ENCODE results near the gene CCL7.

CCL7 gene

DNA sequence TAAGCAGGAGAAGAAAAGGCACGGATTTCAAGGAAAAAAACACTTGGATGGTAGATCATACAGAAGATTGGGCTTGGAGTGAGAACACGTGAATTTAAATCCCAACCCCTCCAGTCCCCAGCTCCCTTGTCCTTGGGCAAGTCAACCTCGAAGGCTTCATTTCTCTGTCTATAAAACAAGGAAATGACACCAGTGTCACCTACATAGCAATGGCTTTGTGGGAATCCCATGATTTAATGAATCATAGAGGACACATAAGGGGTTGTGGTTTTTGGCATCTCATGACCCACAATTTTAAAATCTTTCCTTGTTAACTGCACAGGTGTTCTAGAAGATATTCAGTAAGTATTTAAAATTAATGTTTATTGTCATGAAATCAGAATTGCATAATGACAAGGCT, 23.1 kb upstream of the CCL7 start:
- no peak for DNase-seq (ENCODE audit: low read depth)

DNA sequence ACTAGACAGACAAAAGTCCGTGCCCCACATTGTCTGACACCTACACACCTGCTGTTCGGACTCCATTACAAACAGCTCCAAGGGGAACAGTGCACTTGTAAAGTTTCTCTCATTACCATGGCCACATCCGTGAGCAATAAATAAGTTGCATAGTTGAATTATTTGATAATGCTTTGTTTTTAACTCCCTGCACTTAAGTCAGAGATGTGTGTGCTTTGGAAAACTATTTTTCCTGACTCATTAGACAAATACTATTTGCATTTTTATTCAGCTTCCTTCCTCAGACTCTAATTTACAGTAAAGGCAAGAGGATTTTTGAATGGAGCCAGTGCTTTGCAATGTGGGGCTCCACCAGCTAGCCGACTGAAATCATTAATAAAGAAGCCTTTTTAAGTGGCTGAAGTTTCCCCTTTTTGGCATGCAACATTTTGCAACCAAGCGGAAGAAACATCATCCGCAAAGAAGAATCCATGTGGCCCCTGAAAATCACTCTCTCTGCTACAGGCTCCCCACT, 21.5 kb upstream of the CCL7 start:
- no peak for DNase-seq (ENCODE audit: low read depth)

DNA sequence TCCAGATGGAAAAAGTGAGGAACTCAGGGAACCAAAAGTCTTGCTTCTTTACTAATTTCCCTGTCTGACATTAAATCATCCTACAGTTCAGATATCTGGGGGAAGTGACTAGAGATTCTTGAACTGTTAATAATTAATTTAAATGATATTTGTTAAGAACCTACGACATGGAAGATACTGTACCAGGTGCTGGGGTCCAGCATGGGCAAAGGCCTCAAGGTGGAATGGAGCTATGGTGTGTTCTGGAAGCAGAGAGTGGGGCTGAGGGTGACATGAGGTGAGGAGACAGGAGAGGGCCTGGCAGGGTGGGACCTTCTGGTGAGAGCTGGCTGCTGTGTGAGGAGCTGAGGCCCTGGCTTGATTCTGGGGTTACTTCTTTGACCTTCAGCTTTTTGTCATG, 21.0 kb upstream of the CCL7 start:
- DNase-seq (ENCODE audit: low read depth), result no peak

DNA sequence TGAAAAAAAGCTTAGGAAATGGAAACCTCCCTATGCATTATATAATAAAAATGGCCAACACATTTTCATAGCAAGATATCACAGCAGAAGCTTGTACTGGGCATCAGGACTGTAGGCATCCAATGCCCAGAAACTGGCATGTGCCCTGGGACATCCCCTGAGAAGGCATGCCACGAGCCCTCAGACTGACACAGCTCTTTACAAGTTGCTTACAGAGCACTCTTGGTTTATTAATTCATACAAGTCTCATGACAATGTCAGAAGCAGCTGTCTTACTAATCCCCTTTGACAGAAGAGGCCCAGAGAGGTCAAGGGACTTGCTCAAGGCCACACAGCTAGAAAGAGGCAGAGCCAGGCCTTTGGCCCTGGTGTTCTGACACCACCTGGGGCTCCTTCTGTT, 20.5 kb upstream of the CCL7 start:
- DNase-seq (ENCODE audit: low read depth), result no peak

DNA sequence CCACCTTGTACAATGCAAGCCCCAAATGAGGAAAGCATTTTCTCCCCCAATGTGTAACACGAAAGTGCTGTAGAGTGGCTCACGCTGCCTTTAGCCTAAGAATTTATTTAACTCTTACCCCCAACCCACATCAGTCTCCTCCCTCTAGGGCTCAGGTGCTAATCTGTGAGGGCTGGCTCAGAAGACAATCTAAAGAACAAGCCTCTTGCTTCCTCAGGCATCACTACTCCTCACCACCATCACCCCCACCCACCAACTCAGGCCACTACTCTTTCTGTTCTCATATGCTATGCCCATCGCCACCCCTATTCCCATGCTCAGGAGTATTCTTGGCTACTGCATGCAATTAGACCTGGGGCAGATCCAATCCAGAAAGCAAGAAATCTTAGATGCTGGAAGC, 18.8 kb upstream of the CCL7 start:
- no peak for DNase-seq (ENCODE audit: low read depth)

DNA sequence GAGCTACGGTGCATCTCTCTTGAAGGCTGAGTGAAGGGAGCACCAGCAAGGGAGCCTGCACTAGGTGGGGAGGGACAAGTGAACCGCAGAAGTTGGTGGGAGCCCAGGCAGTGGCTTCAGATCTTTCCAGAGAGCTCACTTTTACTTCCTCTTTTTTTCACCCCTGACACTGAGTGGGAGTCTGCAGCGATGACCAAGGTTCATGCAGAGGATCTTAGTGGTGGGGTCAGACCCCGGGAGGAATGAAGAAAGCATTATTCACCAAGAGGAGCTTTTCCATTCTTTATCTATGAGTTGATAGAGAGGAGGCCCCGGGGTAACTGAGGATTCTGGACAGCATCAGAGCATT, 18.0 kb upstream of the CCL7 start:
- no peak for DNase-seq (ENCODE audit: low read depth)

DNA sequence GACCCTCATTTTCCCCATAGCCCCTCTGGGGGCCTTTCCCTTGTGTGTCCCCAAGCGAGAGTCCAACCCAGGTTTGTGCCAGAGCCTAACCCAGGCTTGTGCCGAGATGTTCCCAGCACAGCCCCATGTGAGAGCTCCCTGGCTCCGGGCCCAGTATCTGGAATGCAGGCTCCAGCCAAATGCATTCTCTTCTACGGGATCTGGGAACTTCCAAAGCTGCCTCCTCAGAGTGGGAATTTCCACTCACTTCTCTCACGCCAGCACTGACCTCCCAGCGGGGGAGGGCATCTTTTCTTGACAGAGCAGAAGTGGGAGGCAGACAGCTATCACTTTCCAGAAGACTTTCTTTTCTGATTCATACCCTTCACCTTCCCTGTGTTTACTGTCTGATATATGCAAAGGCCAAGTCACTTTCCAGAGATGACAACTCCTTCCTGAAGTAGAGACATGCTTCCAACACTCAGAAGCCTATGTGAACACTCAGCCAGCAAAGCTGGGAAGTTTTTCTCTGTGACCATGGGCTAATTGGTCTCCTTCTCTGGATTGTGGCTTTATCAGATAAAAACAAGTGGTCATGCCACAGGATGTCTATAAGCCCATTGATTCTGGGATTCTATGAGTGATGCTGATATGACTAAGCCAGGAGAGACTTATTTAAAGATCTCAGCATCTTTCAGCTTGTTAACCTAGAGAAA, 17.4 kb upstream of the CCL7 start:
- DNase-seq (ENCODE audit: low read depth), result no peak

DNA sequence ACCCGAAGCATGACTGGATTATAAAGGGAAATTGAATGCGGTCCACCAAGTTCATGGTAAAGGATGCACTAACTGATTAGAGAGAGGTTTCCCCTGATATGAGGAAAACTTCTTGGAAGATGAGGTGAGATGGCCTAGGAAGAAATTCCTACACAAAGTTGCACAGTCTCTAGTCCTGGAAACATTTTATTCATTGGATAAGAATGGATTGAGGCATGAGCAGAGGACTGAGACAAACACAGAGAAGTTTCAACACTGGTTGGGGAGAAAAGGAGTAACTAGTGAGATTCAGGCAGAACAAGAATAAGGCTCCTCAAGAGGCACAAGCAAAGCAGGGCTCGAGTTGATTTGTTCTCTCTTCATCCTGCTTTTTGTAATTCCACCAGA, 16.9 kb upstream of the CCL7 start:
- DNase-seq (ENCODE audit: low read depth), result no peak

DNA sequence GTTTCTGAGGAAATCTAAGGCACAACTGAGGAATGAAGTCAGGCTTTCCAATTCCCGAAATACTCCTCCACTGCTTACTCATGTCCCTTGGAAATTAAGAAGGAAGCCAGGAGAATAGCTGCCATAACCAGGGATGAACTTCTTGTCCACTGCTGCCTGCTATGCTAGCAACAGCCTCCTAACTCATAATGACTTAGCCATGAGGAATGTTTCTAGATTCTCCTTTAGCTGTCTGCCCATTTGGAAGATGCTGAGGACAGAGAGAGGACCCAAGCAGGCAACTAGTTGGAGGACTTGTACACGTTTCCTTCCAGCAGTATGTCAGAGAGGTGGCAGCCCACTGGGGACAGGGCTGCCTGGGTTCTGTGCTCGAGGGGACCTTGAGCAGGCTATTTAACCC, 15.9 kb upstream of the CCL7 start:
- no peak for DNase-seq (ENCODE audit: low read depth)

DNA sequence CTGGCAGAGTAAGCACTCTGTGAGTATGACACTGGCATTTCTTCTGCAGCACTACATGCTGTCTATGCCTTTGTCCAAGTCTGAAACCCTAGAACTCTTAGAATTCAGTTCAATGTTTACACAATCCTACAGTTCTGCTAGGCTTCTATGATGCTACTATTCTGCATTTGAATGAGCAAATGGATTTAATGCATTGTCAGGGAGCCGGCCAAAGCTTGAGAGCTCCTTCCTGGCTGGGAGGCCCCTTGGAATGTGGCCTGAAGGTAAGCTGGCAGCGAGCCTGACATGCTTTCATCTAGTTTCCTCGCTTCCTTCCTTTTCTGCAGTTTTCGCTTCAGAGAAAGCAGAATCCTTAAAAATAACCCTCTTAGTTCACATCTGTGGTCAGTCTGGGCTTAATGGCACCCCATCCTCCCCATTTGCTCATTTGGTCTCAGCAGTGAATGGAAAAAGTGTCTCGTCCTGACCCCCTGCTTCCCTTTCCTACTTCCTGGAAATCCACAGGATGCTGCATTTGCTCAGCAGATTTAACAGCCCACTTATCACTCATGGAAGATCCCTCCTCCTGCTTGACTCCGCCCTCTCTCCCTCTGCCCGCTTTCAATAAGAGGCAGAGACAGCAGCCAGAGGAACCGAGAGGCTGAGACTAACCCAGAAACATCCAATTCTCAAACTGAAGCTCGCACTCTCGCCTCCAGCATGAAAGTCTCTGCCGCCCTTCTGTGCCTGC, 15.2 kb upstream of the CCL7 start, which contains the start of gene CCL2:
Gene CCL2 (plus strand): TSS at position 635 of the 730 bp plus-strand sequence. CDS start 65 bp downstream, at position 700.
- no peak for DNase-seq (ENCODE audit: low read depth)

DNA sequence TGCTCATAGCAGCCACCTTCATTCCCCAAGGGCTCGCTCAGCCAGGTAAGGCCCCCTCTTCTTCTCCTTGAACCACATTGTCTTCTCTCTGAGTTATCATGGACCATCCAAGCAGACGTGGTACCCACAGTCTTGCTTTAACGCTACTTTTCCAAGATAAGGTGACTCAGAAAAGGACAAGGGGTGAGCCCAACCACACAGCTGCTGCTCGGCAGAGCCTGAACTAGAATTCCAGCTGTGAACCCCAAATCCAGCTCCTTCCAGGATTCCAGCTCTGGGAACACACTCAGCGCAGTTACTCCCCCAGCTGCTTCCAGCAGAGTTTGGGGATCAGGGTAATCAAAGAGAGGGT, 14.7 kb upstream of the CCL7 start:
- no peak for DNase-seq (ENCODE audit: low read depth)

DNA sequence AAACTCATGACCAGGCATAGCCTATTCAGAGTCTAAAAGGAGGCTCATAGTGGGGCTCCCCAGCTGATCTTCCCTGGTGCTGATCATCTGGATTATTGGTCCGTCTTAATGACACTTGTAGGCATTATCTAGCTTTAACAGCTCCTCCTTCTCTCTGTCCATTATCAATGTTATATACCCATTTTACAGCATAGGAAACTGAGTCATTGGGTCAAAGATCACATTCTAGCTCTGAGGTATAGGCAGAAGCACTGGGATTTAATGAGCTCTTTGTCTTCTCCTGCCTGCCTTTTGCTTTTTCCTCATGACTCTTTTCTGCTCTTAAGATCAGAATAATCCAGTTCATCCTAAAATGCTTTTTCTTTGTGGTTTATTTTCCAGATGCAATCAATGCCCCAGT, 14.2 kb upstream of the CCL7 start:
- no peak for DNase-seq (ENCODE audit: low read depth)

DNA sequence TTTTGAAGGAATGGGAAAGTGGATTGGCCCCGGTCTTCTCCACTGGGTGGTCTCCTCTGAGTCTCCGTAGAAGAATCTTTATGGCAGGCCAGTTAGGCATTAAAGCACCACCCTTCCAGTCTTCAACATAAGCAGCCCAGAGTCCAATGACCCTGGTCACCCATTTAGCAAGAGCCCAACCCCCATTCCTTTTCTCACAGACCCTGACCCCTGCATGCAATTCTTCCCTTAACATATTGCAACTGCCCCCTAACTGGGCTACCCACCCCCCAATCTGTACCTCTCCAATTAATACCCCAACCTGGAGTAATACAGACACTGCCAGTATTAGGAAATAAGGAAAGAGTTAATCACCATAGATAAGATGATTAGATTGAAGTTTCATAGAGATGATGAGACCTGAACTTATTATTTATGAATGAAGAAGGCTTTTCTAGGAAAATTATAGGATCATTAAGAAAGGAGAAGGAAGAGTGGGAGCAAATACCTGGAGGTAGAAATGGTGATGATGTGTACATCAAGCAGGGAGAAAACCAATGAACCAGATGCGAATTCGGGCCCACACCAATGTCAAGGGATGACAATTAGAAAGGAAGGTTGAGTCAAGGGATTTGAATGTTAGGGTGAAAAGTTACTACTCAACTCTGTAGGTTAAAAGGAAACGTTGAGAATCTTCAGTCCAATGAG, 12.6 kb upstream of the CCL7 start:
- DNase-seq (ENCODE audit: low read depth), result no peak

DNA sequence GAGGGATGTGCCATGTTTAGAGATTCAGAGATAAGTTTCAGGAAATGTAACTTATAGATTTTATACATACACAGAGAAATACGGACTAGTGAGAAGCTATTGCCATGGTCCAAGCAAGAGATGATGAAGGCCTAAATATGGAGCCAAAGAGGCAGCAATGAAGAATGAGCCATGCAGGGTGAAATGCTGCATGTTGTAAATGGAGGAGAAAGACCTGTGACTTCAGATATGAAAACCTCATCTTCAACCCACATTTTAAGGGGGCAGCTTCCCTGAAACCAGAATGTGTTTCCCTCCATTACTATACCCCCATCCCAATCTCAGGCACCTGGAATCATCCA, 12.1 kb upstream of the CCL7 start:
- DNase-seq (ENCODE audit: low read depth), result no peak

DNA sequence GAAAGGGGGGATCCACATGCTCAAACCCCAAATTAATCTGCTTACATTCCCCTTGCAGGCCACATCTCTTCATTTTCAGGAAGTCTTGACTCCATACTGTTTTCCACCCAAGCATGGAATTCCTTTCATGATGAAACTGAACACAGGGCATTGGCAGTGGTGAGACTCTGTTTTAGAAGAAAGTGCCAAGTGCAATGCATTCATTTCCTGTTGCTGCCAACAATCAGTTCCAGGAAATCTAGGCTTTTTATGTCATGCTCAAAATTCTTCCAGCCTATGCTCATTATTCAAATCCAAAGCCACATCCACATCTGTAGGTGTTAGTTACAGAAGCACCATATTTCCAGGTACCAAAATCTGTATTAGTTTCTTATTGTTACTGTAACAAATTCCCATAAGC, 10.9 kb upstream of the CCL7 start:
- no peak for DNase-seq (ENCODE audit: low read depth)

DNA sequence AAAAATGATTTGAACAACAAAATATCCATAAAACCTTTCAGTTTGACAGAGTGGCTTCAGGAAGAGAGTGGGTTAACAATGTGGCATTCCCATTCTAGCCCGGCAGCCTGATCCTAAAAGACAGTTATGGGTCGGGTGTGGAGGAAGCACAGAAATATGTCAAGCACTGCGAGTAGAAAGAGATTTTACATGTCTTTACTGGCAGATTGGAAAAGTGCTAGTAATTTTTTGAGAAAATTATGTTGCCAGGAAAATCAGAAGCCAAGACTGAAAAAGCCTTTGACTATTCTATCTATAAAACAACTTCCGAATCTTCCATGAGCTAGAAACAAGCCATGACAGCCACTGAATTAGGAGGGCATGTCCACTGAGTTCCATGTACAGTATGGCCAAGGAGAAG, 9.2 kb upstream of the CCL7 start:
- DNase-seq (ENCODE audit: low read depth), result no peak

DNA sequence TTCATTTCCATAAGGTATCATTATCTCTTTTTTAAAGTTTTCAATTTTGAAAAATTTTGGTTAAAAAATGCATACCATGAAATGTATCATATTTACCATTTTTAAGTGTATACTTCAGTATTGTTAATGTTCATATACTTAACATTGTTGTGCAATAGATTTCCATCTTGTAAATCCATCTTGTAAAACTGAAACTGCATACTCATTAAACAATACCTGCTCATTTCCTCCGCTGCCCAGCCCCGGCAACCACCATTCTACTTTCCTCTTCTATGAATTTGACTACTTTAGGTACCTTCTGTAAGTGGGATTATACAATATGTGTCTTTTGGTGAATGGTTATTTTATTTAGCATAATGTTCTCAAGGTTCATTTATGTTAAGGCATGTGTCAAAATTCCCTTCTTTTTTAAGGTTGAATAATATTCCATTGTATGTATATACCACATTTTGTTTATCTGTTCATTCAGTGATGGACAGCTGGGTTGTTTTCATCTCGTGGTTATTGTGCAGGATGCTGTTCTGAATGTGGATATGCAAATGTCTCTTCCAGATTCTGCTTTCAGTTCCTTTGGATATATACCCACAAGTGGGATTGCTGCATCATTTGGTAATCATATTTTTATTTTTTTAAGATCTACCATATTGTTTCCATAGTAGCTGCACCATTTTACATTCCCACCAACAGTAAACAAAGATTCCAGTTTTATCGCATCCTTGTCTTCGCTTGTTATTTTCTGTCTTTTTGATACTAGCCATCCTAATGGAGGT, 8.3 kb upstream of the CCL7 start:
- DNase-seq (ENCODE audit: low read depth), result no peak

DNA sequence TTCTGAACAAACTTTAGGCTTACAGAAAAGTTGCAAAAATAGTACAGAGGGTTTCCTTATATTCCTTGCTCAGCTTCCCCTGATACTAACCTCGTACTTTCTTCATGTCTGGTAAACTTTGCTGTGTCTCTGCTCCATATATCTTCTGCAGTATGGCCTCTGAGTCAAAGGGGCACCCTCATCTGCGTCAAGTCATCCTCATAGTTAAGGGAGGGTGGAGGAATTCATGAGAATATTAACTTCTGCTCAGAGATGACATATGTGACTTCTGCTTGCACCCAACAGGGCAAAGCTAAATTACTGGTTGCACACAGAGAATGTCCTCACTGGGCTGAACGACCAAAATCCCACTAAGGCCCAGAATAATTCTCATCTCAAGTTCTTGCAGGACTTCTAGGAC, 4.3 kb upstream of the CCL7 start:
- DNase-seq (ENCODE audit: low read depth), result no peak

DNA sequence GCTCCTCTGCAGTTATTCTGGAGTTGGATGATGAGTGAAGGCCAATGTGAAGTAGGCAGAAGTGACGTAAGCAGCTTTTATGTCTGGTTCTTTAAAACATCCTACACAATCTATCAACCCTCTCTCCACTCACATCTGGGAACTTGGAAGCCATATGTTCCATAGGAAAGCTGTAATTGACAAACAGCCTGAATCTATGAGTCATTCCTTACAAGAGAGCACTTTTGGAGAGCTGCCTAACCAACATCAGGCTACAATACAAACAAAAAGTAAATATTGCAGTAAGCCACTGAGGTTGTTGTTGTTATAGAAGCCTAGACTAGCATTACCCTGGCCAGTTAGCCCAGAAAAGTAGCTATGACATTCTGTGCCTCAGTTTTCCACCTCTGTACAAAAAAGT, 5.9 kb downstream of the CCL7 start:
- no peak for DNase-seq (ENCODE audit: low read depth)

DNA sequence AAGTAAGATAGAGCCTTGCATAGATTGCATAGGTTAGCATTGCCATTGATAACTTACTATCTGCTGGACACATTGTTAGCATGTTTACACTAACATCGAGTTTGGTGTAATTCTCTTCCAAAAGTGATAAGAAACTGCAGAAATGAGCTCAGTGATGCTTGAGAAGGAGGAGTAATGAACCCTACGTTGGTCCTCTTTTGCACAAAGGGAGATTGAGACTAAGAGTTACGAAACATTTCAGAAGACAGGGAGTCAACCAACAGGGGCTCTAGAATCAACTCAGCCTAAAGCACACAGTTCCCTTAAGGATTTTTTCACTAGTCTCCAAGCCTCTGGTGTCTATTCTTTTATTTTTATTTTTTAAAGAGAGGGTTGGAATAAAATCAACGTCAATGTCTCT, 6.8 kb downstream of the CCL7 start:
- DNase-seq (ENCODE audit: low read depth), result no peak

DNA sequence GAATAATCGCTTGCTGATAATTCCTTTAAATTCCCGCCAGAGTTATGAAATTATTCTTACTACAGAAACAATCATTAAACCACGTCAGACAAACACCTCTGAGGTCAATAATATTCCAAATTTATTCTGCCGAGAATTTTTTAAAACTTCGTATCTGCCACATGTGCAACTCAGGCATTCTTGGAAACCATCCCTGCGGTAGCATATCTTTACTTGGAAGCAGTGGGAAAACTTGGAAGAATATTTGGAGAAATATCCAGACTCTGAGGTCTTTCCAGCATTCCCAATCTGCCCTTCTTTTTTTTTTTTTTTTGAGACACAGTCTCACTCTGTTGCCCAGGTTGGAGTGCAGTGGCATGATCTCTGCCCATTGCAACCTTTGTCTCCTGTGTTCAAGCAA, 13.6 kb downstream of the CCL7 start:
- no peak for DNase-seq (ENCODE audit: low read depth)

DNA sequence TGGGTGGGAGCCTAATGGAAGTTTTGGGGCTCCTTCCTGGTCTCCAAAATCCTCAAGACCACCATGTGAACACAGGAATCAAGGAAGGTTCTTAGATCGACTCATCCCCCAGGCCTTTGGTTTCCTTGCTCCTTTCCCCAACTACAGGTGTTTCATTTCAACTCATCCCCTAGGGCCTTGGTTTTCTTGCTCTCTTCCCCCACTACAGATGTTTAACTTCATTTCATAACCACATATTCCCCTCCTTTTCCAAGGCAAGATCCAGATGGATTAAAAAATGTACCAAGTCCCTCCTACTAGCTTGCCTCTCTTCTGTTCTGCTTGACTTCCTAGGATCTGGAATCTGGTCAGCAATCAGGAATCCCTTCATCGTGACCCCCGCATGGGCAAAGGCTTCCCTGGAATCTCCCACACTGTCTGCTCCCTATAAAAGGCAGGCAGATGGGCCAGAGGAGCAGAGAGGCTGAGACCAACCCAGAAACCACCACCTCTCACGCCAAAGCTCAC, 15.3 kb downstream of the CCL7 start, which contains the start of gene CCL11:
Gene CCL11 (plus strand): TSS at position 457 of the 507 bp plus-strand sequence. CDS start 67 bp downstream, outside the sequence.
- DNase-seq (ENCODE audit: low read depth), result no peak

All from HS-27A (cell line).